ENCODE measurements around the gene GPS2. TPM values are rescaled to one million over a fixed set of nuclear protein-coding genes. Genes with fewer than 3 reads are reported as not detected.

GPS2 gene
- total and polyA plus RNA-seq, 10 donors: 54.1 to 123 (median 68.1) TPM

- peak within 1 kb of the TSS; percentile 89 to 95 (median 93) for H3K27ac ChIP-seq
- TF ChIP-seq CTCF (IDR thresholded peaks at IDR 0.05 in 8 of 11, conservative IDR thresholded peaks at IDR 0.05 in 3 of 11) (no peak), POLR2A (IDR thresholded peaks at IDR 0.05) (no peak), POLR2AphosphoS5 (IDR thresholded peaks at IDR 0.05) (no peak)
- peaks cover 0 to 35% (median 21%) of the 10 kb centered on the region in 6 donors for H3K36me3 ChIP-seq
- WGBS, 5 donors: 0 to 1% (median 1%) methylated on average over 32 to 50 of the region's 50 CpGs
- intact Hi-C loops (cut with DNase I; ENCODE audit: low total_unique reads): no loop called here
- no peaks in the 10 kb centered on the region for H3K9me3 ChIP-seq
- no peak for DNase-seq
- H3K4me1 ChIP-seq: peaks cover 8 to 73% (median 42%) of the 10 kb centered on the region in 6 donors
- peak within 1 kb of the TSS; percentile 77 to 95 (median 87) for H3K4me3 ChIP-seq
- H3K27me3 ChIP-seq (replicated peaks in 1 of 7): no peaks in the 10 kb centered on the region
Measured at GRCh38 chr17:7328840-7329373, 13.7 kb upstream of the GPS2 start, which contains the start of gene NEURL4. Gene NEURL4 (minus strand): TSS chr17:7329335. CDS start chr17:7329312, 23 bp downstream.

GRCh38 chr17:7328009-7328408 is 12.8 kb upstream of the GPS2 start:
- peaks cover 8 to 69% (median 43%) of the 10 kb centered on the region in 6 donors for H3K4me1 ChIP-seq
- peak overlapping the region in 3 of 8 donors; percentile 92 to 95 (median 95) for H3K27ac ChIP-seq
- H3K9me3 ChIP-seq: no peaks in the 10 kb centered on the region
- no peak for TF ChIP-seq CTCF (IDR thresholded peaks at IDR 0.05 in 8 of 11, conservative IDR thresholded peaks at IDR 0.05 in 3 of 11)
- no peak for TF ChIP-seq POLR2AphosphoS5 (IDR thresholded peaks at IDR 0.05)
- TF ChIP-seq POLR2A (IDR thresholded peaks at IDR 0.05): no peak
- DNase-seq: no peak
- intact Hi-C loops (cut with DNase I; ENCODE audit: low total_unique reads): no loop called here
- H3K27me3 ChIP-seq (replicated peaks in 1 of 7): no peaks in the 10 kb centered on the region
- H3K36me3 ChIP-seq: peaks cover 0 to 44% (median 30%) of the 10 kb centered on the region in 6 donors
- 80 to 95% (median 91%) methylated on average over 1 of the region's 1 CpG for WGBS, 5 donors
- peak overlapping the region in 4 of 8 donors; percentile 80 to 95 (median 86) for H3K4me3 ChIP-seq

GRCh38 chr17:7327501-7327900 is 12.3 kb upstream of the GPS2 start:
- no peaks in the 10 kb centered on the region for H3K9me3 ChIP-seq
- H3K27ac ChIP-seq: no peak overlapping the region
- no peaks in the 10 kb centered on the region for H3K27me3 ChIP-seq (replicated peaks in 1 of 7)
- H3K4me1 ChIP-seq: peaks cover 8 to 64% (median 43%) of the 10 kb centered on the region in 6 donors
- no peak for TF ChIP-seq CTCF (IDR thresholded peaks at IDR 0.05 in 8 of 11, conservative IDR thresholded peaks at IDR 0.05 in 3 of 11)
- TF ChIP-seq POLR2AphosphoS5 (IDR thresholded peaks at IDR 0.05): no peak
- no peak for TF ChIP-seq POLR2A (IDR thresholded peaks at IDR 0.05)
- H3K36me3 ChIP-seq: peaks cover 0 to 50% (median 35%) of the 10 kb centered on the region in 6 donors
- WGBS, 5 donors: 85 to 94% (median 90%) methylated on average over 15 to 17 of the region's 17 CpGs
- no peak overlapping the region for H3K4me3 ChIP-seq
- intact Hi-C loops (cut with DNase I; ENCODE audit: low total_unique reads): no loop called here
- DNase-seq: no peak

DNA sequence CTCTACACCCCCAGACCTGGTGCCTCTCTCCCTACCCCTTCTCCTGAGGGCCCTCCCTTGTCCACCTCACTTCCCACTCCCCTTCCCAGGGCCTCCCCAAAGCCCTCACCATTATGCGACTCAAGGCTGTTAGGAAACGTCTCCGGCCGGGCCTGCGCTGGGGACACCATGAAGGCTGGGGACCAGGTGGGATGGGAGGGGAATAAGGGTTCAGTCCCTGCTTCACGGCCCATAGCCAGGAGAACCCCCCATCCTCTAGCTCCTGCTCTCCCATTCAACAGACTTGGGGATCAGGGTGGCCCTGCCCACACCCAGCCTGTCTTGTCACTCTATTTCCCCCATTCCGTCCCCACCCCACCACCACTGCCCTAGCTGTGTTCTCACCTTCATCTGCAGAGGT is 11.9 kb upstream of the GPS2 start:
- no peaks in the 10 kb centered on the region for H3K27me3 ChIP-seq (replicated peaks in 1 of 7)
- peaks cover 8 to 60% (median 38%) of the 10 kb centered on the region in 6 donors for H3K4me1 ChIP-seq
- no peak overlapping the region for H3K4me3 ChIP-seq
- 89 to 97% (median 95%) methylated on average over 6 to 7 of the region's 7 CpGs for WGBS, 5 donors
- H3K9me3 ChIP-seq: no peaks in the 10 kb centered on the region
- TF ChIP-seq CTCF (IDR thresholded peaks at IDR 0.05 in 8 of 11, conservative IDR thresholded peaks at IDR 0.05 in 3 of 11) (no peak), POLR2A (IDR thresholded peaks at IDR 0.05) (no peak), POLR2AphosphoS5 (IDR thresholded peaks at IDR 0.05) (no peak)
- DNase-seq: no peak
- intact Hi-C loops (cut with DNase I; ENCODE audit: low total_unique reads): no loop called here
- no peak overlapping the region for H3K27ac ChIP-seq
- peaks cover 0 to 54% (median 39%) of the 10 kb centered on the region in 6 donors for H3K36me3 ChIP-seq

Measured in spleen (tissue), 11 donors.